Bone marrow (tissue), 2 donors: Measurements from ENCODE around the gene SNRPA.

Experiments
- DNase-seq, 2 donors: peaks; one replicate each; lab custom pipeline; 2025; lab: John Stamatoyannopoulos, UW

Gene SNRPA

GRCh38 chr19:40750874-40751537 is at the start of gene SNRPA:
Gene SNRPA (plus strand): TSS chr19:40751203. CDS start chr19:40751409, 206 bp downstream.
- DNase-seq: peak in 1 of 2 donors; percentile 98

- no peak for DNase-seq
Observed at GRCh38 chr19:40701758-40702157, 49.2 kb upstream of the SNRPA start.

- DNase-seq: no peak
Observed at GRCh38 chr19:40702337-40703012, 48.5 kb upstream of the SNRPA start.

- no peak for DNase-seq
Observed at GRCh38 chr19:40703029-40703755, 47.8 kb upstream of the SNRPA start.

GRCh38 chr19:40704491-40705361 is 46.3 kb upstream of the SNRPA start:
- no peak for DNase-seq

GRCh38 chr19:40705362-40705651 is 45.7 kb upstream of the SNRPA start:
- DNase-seq: no peak

- no peak for DNase-seq
Observed at GRCh38 chr19:40705950-40706619, 44.9 kb upstream of the SNRPA start.

- DNase-seq: no peak
Observed at GRCh38 chr19:40707615-40708014, 43.4 kb upstream of the SNRPA start.

GRCh38 chr19:40709817-40710216 is 41.2 kb upstream of the SNRPA start:
- no peak for DNase-seq

- DNase-seq: no peak
Observed at GRCh38 chr19:40713939-40714338, 37.1 kb upstream of the SNRPA start.

- peak; percentile 73 to 89 for DNase-seq
Observed at GRCh38 chr19:40714441-40715299, 36.3 kb upstream of the SNRPA start.

- DNase-seq: peak in 1 of 2 donors; percentile 7
Observed at GRCh38 chr19:40716031-40716481, 34.9 kb upstream of the SNRPA start.

GRCh38 chr19:40716482-40717324 is 34.3 kb upstream of the SNRPA start, which contains the start of the genes COQ8B and ITPKC:
Gene COQ8B (minus strand): TSS chr19:40716886. CDS start chr19:40714632, 2,254 bp downstream.
Gene ITPKC (plus strand): TSS chr19:40717112. CDS start chr19:40717136, 24 bp downstream.
- peak; percentile 85 to 90 for DNase-seq

- DNase-seq: no peak
Observed at GRCh38 chr19:40717325-40717879, 33.6 kb upstream of the SNRPA start.

GRCh38 chr19:40717880-40718773 is 32.9 kb upstream of the SNRPA start:
- DNase-seq: no peak

GRCh38 chr19:40718774-40719391 is 32.1 kb upstream of the SNRPA start:
- no peak for DNase-seq

- DNase-seq: no peak
Observed at GRCh38 chr19:40719414-40719894, 31.5 kb upstream of the SNRPA start.

- DNase-seq: no peak
Observed at GRCh38 chr19:40721140-40721486, 29.9 kb upstream of the SNRPA start.
